B cell (primary cell): Measurements from ENCODE around the gene LRBA. TPM values are rescaled to one million over a fixed set of nuclear protein-coding genes. Genes with fewer than 3 reads are reported as not detected.

Experiments used
- ATAC-seq: fragments of 200-7000 bp; cut with Tn5 transposase; one replicate; pipeline ENCODE4 v1.10.0; 2021; ENCODE audit warnings: low read depth, mild to moderate bottlenecking, moderate number of reproducible peaks, moderate library complexity
- CTCF ChIA-PET: fragments of 350-600 bp; sonication (Branson Sonifier 250); formaldehyde crosslinking; loops from one replicate; lab custom pipeline; 2021; ENCODE audit warnings: antibody characterized with exemption, inconsistent platforms; lab: Charles Lee
- POLR2A ChIA-PET: fragments of 350-600 bp; sonication (Branson Sonifier 250); formaldehyde crosslinking; loops from one replicate; lab custom pipeline; 2021; ENCODE audit warnings: antibody characterized with exemption; lab: Charles Lee
- DNase-seq: peaks from one replicate; pipeline ENCODE4 v3.0.0; 2013
- H2AFZ ChIP-seq: 2 replicates; pipeline ENCODE4 v1.6.1; 2012; ENCODE audit warnings: mild to moderate bottlenecking, low read depth, low read length; ENCODE audit not compliant: insufficient read depth, poor library complexity, severe bottlenecking
- H3K27ac ChIP-seq, 2 donors: 1 replicate in 1 of 2; 2 replicates in 1 of 2; pipeline ENCODE4 v1.5.1; 2012 to 2013; ENCODE audit warnings: low read length in 2 of 2, mild to moderate bottlenecking in 2 of 2, moderate library complexity in 1 of 2
- H3K27me3 ChIP-seq, 4 experiments: fragments of 200-600 bp in 1 of 4; sonication (generic) in 1 of 4; replicated peaks in 1 of 4; 1 replicate in 2 of 4; 2 replicates in 2 of 4; pipeline versions ENCODE4 v1.6.1 to v1.7.0; 2013 to 2016; ENCODE audit warnings: low read length in 3 of 4, mild to moderate bottlenecking in 2 of 4, mixed read lengths in 1 of 4, moderate library complexity in 1 of 4; ENCODE audit not compliant: insufficient read depth in 4 of 4, control insufficient read depth in 3 of 4; ENCODE audit errors: control extremely low read depth in 1 of 4
- H3K36me3 ChIP-seq, 2 experiments: replicated peaks in 1 of 2; 1 replicate in 1 of 2; 2 replicates in 1 of 2; pipeline versions ENCODE4 v1.6.1 to v1.7.1; 2013; ENCODE audit warnings: low read length in 1 of 2; ENCODE audit not compliant: insufficient read depth in 2 of 2, control insufficient read depth in 1 of 2; ENCODE audit errors: control extremely low read depth in 1 of 2, extremely low read depth in 1 of 2
- H3K4me1 ChIP-seq, 2 donors: fragments of 200-600 bp in 1 of 2; sonication (generic) in 1 of 2; 1 replicate in 1 of 2; 2 replicates in 1 of 2; pipeline versions ENCODE4 v1.5.1 to v1.6.1; 2013 to 2017; ENCODE audit warnings: low read length in 2 of 2; ENCODE audit not compliant: control insufficient read depth in 2 of 2, insufficient read depth in 2 of 2
- H3K4me2 ChIP-seq: replicated peaks from 2 replicates; pipeline ENCODE3; 2012; ENCODE audit warnings: mild to moderate bottlenecking, low read depth, low read length; ENCODE audit not compliant: poor library complexity, severe bottlenecking
- H3K4me3 ChIP-seq, 5 experiments: fragments of 200-600 bp in 1 of 5; sonication (generic) in 1 of 5; 1 replicate in 3 of 5; 2 replicates in 2 of 5; pipeline versions ENCODE4 v1.5.1 to v1.7.0; 2011 to 2016; ENCODE audit warnings: low read length in 4 of 5, mild to moderate bottlenecking in 4 of 5, low read depth in 2 of 5, control low read depth in 1 of 5, moderate library complexity in 1 of 5; ENCODE audit not compliant: insufficient read depth in 1 of 5; ENCODE audit errors: control extremely low read depth in 1 of 5, extremely low read depth in 1 of 5
- H3K79me2 ChIP-seq: fragments of 200-600 bp; sonication (generic); one replicate; pipeline ENCODE4 v1.6.0; 2016; ENCODE audit warnings: low read length; ENCODE audit not compliant: control insufficient read depth, insufficient read depth
- H3K9ac ChIP-seq: fragments of 200-600 bp; sonication (generic); 2 replicates; pipeline ENCODE4 v1.6.1; 2017; ENCODE audit warnings: mild to moderate bottlenecking, low read length, moderate library complexity
- H3K9me3 ChIP-seq, 3 donors: one replicate each; pipeline versions ENCODE4 v1.6.1 to v1.7.1; 2013; ENCODE audit warnings: low read length in 2 of 3; ENCODE audit not compliant: control insufficient read depth in 2 of 3, insufficient read depth in 1 of 3; ENCODE audit errors: control extremely low read depth in 1 of 3
- H4K20me1 ChIP-seq: 2 replicates; pipeline ENCODE4 v1.6.0; 2012; ENCODE audit warnings: mild to moderate bottlenecking, low read length; ENCODE audit not compliant: insufficient read depth, control insufficient read depth, poor library complexity, severe bottlenecking
- H3K27ac Mint-ChIP-seq: one replicate; pipeline ENCODE4 v1.8.0; 2021; ENCODE audit warnings: mixed read lengths
- H3K27me3 Mint-ChIP-seq: one replicate; pipeline ENCODE4 v1.8.0; 2021; ENCODE audit warnings: mixed read lengths
- H3K4me1 Mint-ChIP-seq: one replicate; pipeline ENCODE4 v1.8.0; 2021; ENCODE audit warnings: mixed read lengths
- H3K4me3 Mint-ChIP-seq: one replicate; pipeline ENCODE4 v1.8.0; 2021; ENCODE audit warnings: mixed read lengths
- H3K9me3 Mint-ChIP-seq: one replicate; pipeline ENCODE4 v1.8.0; 2022; ENCODE audit warnings: mixed read lengths; ENCODE audit not compliant: insufficient read depth
- EZH2 ChIP-seq: IDR thresholded peaks from 2 replicates; pipeline ENCODE4 v1.6.1; 2012; ENCODE audit warnings: borderline replicate concordance, low read depth, mild to moderate bottlenecking, moderate library complexity, low read length; ENCODE audit not compliant: insufficient read depth, poor library complexity, severe bottlenecking
- WGBS: methylation state at CpG from one replicate; pipeline ENCODE4 v1.1.5; 2013; ENCODE audit warnings: missing lambda C conversion rate; ENCODE audit not compliant: insufficient coverage; 5-methylcytosine and 5-hydroxymethylcytosine counted together
- intact Hi-C: fragments of 100-400 bp; cut with micrococcal nuclease; formaldehyde crosslinking; loops from one replicate; pipeline ENCODE4 v1.10.0; 2022
- polyA plus RNA-seq: library from polyadenylated mRNA; depleted of rRNA; stranded (reverse); fragments of >200 nt; gene quantifications from 2 replicates; pipeline ENCODE4 v1.2.3, GENCODE V29; 2012
- total RNA-seq, 2 donors: library from RNA; stranded (reverse); fragments of 120-200 nt in 1 of 2; gene quantifications; 1 replicate in 1 of 2; 2 replicates in 1 of 2; pipeline versions ENCODE4 v1.2.3 to v1.2.4, GENCODE V29; 2013 to 2022
- TF ChIP-seq, protein P1 (sequence below): fragments of 200-600 bp; IDR thresholded peaks from one replicate; pipeline ENCODE4 v1.8.0; 2022; ENCODE audit warnings: antibody characterized with exemption, mild to moderate bottlenecking

The LRBA gene
- total and polyA plus RNA-seq, 2 donors (not counting 1 experiment from before 2014, with no cell fraction given), result 17.5 to 86.7 TPM

GRCh38 chr4:150250293-150250997 lies 764.6 kb downstream of the LRBA start:
- no peak for DNase-seq
- POLR2A ChIA-PET, result no interaction called here
- ATAC-seq, result no peak
- no peaks in the 10 kb centered on the region for H4K20me1 ChIP-seq
- H3K27me3 Mint-ChIP-seq, result no peaks in the 10 kb centered on the region
- TF ChIP-seq, protein P1, sequence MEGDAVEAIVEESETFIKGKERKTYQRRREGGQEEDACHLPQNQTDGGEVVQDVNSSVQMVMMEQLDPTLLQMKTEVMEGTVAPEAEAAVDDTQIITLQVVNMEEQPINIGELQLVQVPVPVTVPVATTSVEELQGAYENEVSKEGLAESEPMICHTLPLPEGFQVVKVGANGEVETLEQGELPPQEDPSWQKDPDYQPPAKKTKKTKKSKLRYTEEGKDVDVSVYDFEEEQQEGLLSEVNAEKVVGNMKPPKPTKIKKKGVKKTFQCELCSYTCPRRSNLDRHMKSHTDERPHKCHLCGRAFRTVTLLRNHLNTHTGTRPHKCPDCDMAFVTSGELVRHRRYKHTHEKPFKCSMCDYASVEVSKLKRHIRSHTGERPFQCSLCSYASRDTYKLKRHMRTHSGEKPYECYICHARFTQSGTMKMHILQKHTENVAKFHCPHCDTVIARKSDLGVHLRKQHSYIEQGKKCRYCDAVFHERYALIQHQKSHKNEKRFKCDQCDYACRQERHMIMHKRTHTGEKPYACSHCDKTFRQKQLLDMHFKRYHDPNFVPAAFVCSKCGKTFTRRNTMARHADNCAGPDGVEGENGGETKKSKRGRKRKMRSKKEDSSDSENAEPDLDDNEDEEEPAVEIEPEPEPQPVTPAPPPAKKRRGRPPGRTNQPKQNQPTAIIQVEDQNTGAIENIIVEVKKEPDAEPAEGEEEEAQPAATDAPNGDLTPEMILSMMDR, result no peak
- TF ChIP-seq EZH2, result no peak
- no peak overlapping the region for H2AFZ ChIP-seq
- no peaks in the 10 kb centered on the region for H3K36me3 ChIP-seq
- no peaks in the 10 kb centered on the region for H3K27me3 ChIP-seq
- no peaks in the 10 kb centered on the region for H3K4me1 Mint-ChIP-seq
- H3K79me2 ChIP-seq, result no peaks in the 10 kb centered on the region
- H3K4me3 Mint-ChIP-seq, result no peak overlapping the region
- intact Hi-C loops, result no loop called here
- no peak overlapping the region for H3K27ac Mint-ChIP-seq
- no peak overlapping the region for H3K4me2 ChIP-seq
- no peak overlapping the region for H3K9ac ChIP-seq
- no peak overlapping the region for H3K4me3 ChIP-seq
- H3K27ac ChIP-seq, result no peak overlapping the region
- WGBS, result 95% methylated on average over 7 of the region's 9 CpGs
- H3K4me1 ChIP-seq, result no peaks in the 10 kb centered on the region
- H3K9me3 ChIP-seq, result no peaks in the 10 kb centered on the region
- CTCF ChIA-PET, result no interaction called here
- no peaks in the 10 kb centered on the region for H3K9me3 Mint-ChIP-seq

DNA sequence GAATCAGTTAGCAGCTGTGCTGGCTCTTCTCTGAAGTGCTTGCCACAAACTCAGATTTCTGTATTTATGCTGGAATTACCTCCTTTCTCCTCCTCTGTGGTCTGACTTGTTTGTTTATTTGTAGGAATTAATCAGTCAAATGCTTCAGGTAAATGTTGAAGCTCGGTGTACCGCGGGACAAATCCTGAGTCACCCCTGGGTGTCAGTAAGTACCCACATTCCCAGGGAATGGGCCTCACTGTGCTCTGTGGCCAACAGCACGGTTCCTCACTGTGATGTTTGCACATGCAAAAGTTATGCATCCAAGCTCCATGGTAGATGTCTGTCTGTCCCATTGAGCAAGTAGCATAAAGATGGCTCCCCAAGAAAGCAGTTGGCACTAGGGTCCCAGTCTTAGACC lies 766.9 kb downstream of the LRBA start:
- no peaks in the 10 kb centered on the region for H3K9me3 ChIP-seq
- no peak overlapping the region for H3K27ac Mint-ChIP-seq
- ATAC-seq (no peak), DNase-seq (no peak)
- no peaks in the 10 kb centered on the region for H3K36me3 ChIP-seq
- intact Hi-C loops, result no loop called here
- H3K9me3 Mint-ChIP-seq, result no peaks in the 10 kb centered on the region
- H3K27me3 ChIP-seq, result no peaks in the 10 kb centered on the region
- no peaks in the 10 kb centered on the region for H4K20me1 ChIP-seq
- H3K9ac ChIP-seq, result no peak overlapping the region
- no peak for TF ChIP-seq EZH2
- TF ChIP-seq, protein P1, result no peak
- H3K4me1 Mint-ChIP-seq, result no peaks in the 10 kb centered on the region
- H3K4me3 ChIP-seq, result no peak overlapping the region
- no peak overlapping the region for H3K27ac ChIP-seq
- ChIA-PET CTCF (no interaction called here), POLR2A (no interaction called here)
- H3K79me2 ChIP-seq, result no peaks in the 10 kb centered on the region
- WGBS, result 98% methylated on average over 4 of the region's 4 CpGs
- H3K27me3 Mint-ChIP-seq, result no peaks in the 10 kb centered on the region
- H3K4me1 ChIP-seq, result no peaks in the 10 kb centered on the region
- no peak overlapping the region for H3K4me2 ChIP-seq
- H3K4me3 Mint-ChIP-seq, result no peak overlapping the region
- H2AFZ ChIP-seq, result no peak overlapping the region
